ENCODE results near the gene ZNF583. TPM values are rescaled to one million over a fixed set of nuclear protein-coding genes. Genes with fewer than 3 reads are reported as not detected.

ZNF583 gene
- total and polyA plus RNA-seq, 10 donors = 0.93 to 10.6 (median 7.0) TPM

- peak in 1 of 3 donors; percentile 27 for TF ChIP-seq POLR2A (IDR thresholded peaks at IDR 0.05)
- TF ChIP-seq POLR2AphosphoS5 (IDR thresholded peaks at IDR 0.05) = peak; percentile 93 to 96 (median 93)
- peak; percentile 40 to 86 (median 79) for TF ChIP-seq CTCF (IDR thresholded peaks at IDR 0.05 in 8 of 11, conservative IDR thresholded peaks at IDR 0.05 in 3 of 11)
- intact Hi-C loops (cut with DNase I; ENCODE audit: low total_unique reads) = no loop called here
- peaks cover 0 to 89% (median 59%) of the 10 kb centered on the region in 8 donors for H3K9me3 ChIP-seq
- peaks cover 3 to 58% (median 36%) of the 10 kb centered on the region in 6 donors for H3K36me3 ChIP-seq
- peak within 1 kb of the TSS; percentile 92 to 100 (median 98) for H3K27ac ChIP-seq
- peak; percentile 98 for DNase-seq
- no peaks in the 10 kb centered on the region for H3K27me3 ChIP-seq (replicated peaks in 1 of 7)
- H3K4me3 ChIP-seq = peak within 1 kb of the TSS; percentile 50 to 79 (median 70)
- 2 to 3% (median 2%) methylated on average over 34 to 73 of the region's 73 CpGs for WGBS, 5 donors
- peaks cover 0 to 21% (median 16%) of the 10 kb centered on the region in 6 donors for H3K4me1 ChIP-seq
These were observed 10.8 kb upstream of the ZNF583 start, which contains the start of gene ZNF582 for GRCh38 chr19:56393119-56394012. ZNF582 (minus strand) TSS chr19:56393534; CDS start chr19:56391752, 1,782 bp downstream.

GRCh38 chr19:56398809-56399208 is 5.3 kb upstream of the ZNF583 start:
- Histone ChIP-seq H3K4me3 (no peak overlapping the region), H3K9me3 (peaks cover 6 to 91% (median 86%) of the 10 kb centered on the region in 8 donors), H3K27me3 (replicated peaks in 1 of 7) (no peaks in the 10 kb centered on the region), H3K4me1 (peaks cover 0 to 19% (median 14%) of the 10 kb centered on the region in 6 donors), H3K36me3 (peaks cover 0 to 52% (median 21%) of the 10 kb centered on the region in 6 donors), H3K27ac (no peak overlapping the region)
- no peak for DNase-seq
- intact Hi-C loops (cut with DNase I; ENCODE audit: low total_unique reads) = no loop called here
- no peak for TF ChIP-seq POLR2A (IDR thresholded peaks at IDR 0.05)
- TF ChIP-seq CTCF (IDR thresholded peaks at IDR 0.05 in 8 of 11, conservative IDR thresholded peaks at IDR 0.05 in 3 of 11) = no peak
- WGBS, 5 donors = 86 to 94% (median 91%) methylated on average over 5 of the region's 5 CpGs

GRCh38 chr19:56400485-56400884 is 3.6 kb upstream of the ZNF583 start:
- H3K4me3 ChIP-seq = no peak overlapping the region
- H3K27ac ChIP-seq = no peak overlapping the region
- no peak for TF ChIP-seq POLR2A (IDR thresholded peaks at IDR 0.05)
- no peak for TF ChIP-seq POLR2AphosphoS5 (IDR thresholded peaks at IDR 0.05)
- no peak for TF ChIP-seq CTCF (IDR thresholded peaks at IDR 0.05 in 8 of 11, conservative IDR thresholded peaks at IDR 0.05 in 3 of 11)
- intact Hi-C loops (cut with DNase I; ENCODE audit: low total_unique reads) = no loop called here
- peaks cover 0 to 52% (median 21%) of the 10 kb centered on the region in 6 donors for H3K36me3 ChIP-seq
- H3K27me3 ChIP-seq (replicated peaks in 1 of 7) = no peaks in the 10 kb centered on the region
- no peak for DNase-seq
- H3K9me3 ChIP-seq = peaks cover 6 to 77% (median 69%) of the 10 kb centered on the region in 8 donors
- peaks cover 0 to 25% (median 20%) of the 10 kb centered on the region in 6 donors for H3K4me1 ChIP-seq
- 94 to 99% (median 96%) methylated on average over 4 of the region's 4 CpGs for WGBS, 5 donors

- 26 to 34% (median 29%) methylated on average over 9 of the region's 9 CpGs for WGBS, 5 donors
- intact Hi-C loops (cut with DNase I; ENCODE audit: low total_unique reads) = no loop called here
- Histone ChIP-seq H3K4me3 (peak overlapping the region; percentile 49 to 85 (median 68)), H3K4me1 (peaks cover 0 to 27% (median 21%) of the 10 kb centered on the region in 6 donors), H3K9me3 (peaks cover 6 to 77% (median 71%) of the 10 kb centered on the region in 8 donors), H3K27me3 (replicated peaks in 1 of 7) (no peaks in the 10 kb centered on the region), H3K27ac (peak overlapping the region; percentile 96 to 99 (median 98)), H3K36me3 (peaks cover 4 to 58% (median 31%) of the 10 kb centered on the region in 6 donors)
- TF ChIP-seq POLR2AphosphoS5 (IDR thresholded peaks at IDR 0.05) (no peak), POLR2A (IDR thresholded peaks at IDR 0.05) (no peak), CTCF (IDR thresholded peaks at IDR 0.05 in 8 of 11, conservative IDR thresholded peaks at IDR 0.05 in 3 of 11) (no peak)
- no peak for DNase-seq
These were observed 871 bp upstream of the ZNF583 start for GRCh38 chr19:56403261-56403660.
